ENCODE measurements around the gene EPB42.

DNA sequence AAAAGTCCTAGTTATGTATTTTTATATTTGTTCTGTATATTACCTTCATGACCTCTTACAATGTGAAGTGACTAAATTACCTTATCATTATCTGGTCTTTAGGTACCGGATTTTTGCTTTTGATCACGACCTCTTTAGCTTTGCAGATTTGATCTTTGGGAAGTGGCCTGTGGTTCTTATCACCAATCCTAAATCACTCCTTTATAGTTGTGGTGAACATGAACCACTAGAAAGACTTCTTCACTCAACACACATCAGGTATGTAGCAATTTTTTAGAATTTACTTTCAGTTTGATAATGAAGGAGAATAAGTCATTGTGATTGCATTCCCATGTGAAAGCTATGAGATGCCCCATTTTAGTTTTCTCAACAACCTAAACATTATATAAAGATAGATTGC is 69.1 kb downstream of the EPB42 start:
- no peak for TF ChIP-seq CTCF (IDR thresholded peaks at IDR 0.05; ENCODE audit: borderline replicate concordance, extremely low read depth, low read length, poor library complexity, severe bottlenecking)
- no peak for TF ChIP-seq EZH2 (IDR thresholded peaks at IDR 0.05; ENCODE audit: borderline replicate concordance, low read depth, low read length, severe bottlenecking)

Measured in DND-41 (cell line).